ENCODE data around the gene KCNJ12.
"Not testable (repeated sequence)": the region's sequence is repeated elsewhere in the genome, so short reads cannot be mapped to it uniquely, and the experiment has no call there.

The KCNJ12 gene

GRCh38 chr17:21417921-21418320 is 41.8 kb downstream of the KCNJ12 start:
- DNase-seq (ENCODE audit: low read depth, low spot score): no peak
- TF ChIP-seq, protein P1, sequence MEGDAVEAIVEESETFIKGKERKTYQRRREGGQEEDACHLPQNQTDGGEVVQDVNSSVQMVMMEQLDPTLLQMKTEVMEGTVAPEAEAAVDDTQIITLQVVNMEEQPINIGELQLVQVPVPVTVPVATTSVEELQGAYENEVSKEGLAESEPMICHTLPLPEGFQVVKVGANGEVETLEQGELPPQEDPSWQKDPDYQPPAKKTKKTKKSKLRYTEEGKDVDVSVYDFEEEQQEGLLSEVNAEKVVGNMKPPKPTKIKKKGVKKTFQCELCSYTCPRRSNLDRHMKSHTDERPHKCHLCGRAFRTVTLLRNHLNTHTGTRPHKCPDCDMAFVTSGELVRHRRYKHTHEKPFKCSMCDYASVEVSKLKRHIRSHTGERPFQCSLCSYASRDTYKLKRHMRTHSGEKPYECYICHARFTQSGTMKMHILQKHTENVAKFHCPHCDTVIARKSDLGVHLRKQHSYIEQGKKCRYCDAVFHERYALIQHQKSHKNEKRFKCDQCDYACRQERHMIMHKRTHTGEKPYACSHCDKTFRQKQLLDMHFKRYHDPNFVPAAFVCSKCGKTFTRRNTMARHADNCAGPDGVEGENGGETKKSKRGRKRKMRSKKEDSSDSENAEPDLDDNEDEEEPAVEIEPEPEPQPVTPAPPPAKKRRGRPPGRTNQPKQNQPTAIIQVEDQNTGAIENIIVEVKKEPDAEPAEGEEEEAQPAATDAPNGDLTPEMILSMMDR (IDR thresholded peaks at IDR 0.05; ENCODE audit: low read depth, low read length): no peak
- H3K4me3 ChIP-seq (ENCODE audit: low read depth, low read length): no peak overlapping the region
- in situ Hi-C loops (cut with HindIII; ENCODE audit: low sequenced_read_pairs): no loop called here

- no peak for DNase-seq (ENCODE audit: low read depth, low spot score)
- H3K4me3 ChIP-seq (ENCODE audit: low read depth, low read length): no peak overlapping the region
- TF ChIP-seq, protein P1 (IDR thresholded peaks at IDR 0.05; ENCODE audit: low read depth, low read length): no peak
- in situ Hi-C loops (cut with HindIII; ENCODE audit: low sequenced_read_pairs): no loop called here
Observed at GRCh38 chr17:21418446-21419298, 42.5 kb downstream of the KCNJ12 start.

DNA sequence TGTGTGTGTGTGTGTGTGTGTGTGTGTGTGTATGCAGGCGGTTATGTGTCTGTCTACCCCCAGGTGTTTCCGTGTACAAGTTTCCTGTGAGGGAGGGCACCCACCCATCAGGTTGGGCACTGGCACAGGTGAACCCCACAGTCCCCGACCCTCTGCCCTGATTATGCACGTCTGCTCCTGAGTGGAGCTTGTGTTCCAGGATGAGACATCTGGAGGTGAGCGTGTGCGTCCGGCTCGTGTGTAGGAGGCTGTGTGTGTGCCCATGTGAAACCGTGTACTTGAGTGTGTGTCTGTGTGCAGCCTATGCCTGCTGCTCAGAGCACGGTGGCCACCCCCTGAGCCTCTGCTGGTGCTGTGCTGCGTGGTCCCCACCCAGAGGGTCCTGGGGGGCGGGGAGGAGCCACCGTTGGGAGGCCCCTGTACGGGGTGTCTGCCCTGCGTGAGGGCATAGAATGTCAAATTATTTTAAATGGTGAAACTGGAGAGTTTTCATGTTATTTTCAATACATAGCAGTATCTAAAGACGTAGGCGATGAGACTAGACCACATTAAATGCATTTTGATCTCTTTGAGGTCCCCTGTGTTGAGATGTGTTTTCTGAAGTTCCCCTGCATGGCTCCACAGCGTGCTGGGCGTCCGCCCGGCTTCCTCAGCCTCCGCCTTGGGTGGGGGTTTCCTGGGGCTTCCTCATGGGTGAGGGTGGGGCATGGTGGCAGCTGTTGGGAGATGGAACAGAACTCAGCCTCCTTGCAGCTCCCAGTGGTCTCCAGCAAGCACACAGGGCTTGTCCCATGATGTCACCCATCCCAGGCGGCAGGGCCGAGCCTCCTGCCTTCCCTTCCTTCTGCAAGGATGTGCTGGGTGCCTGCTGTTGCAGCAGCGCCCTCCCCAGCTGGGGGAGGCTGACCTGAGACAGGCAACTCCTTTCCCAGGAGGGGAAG is 43.4 kb downstream of the KCNJ12 start:
- no peak overlapping the region for H3K4me3 ChIP-seq (ENCODE audit: low read depth, low read length)
- in situ Hi-C loops (cut with HindIII; ENCODE audit: low sequenced_read_pairs): no loop called here
- no peak for DNase-seq (ENCODE audit: low read depth, low spot score)
- TF ChIP-seq, protein P1 (IDR thresholded peaks at IDR 0.05; ENCODE audit: low read depth, low read length): no peak

GRCh38 chr17:21420503-21421090 is 44.4 kb downstream of the KCNJ12 start:
- H3K4me3 ChIP-seq (ENCODE audit: low read depth, low read length); DNase-seq (ENCODE audit: low read depth, low spot score); in situ Hi-C loops (cut with HindIII; ENCODE audit: low sequenced_read_pairs): not testable (repeated sequence)

- H3K4me3 ChIP-seq (ENCODE audit: low read depth, low read length); in situ Hi-C loops (cut with HindIII; ENCODE audit: low sequenced_read_pairs); DNase-seq (ENCODE audit: low read depth, low spot score): not testable (repeated sequence)
Observed at GRCh38 chr17:21421421-21422310, 45.5 kb downstream of the KCNJ12 start.

DNA sequence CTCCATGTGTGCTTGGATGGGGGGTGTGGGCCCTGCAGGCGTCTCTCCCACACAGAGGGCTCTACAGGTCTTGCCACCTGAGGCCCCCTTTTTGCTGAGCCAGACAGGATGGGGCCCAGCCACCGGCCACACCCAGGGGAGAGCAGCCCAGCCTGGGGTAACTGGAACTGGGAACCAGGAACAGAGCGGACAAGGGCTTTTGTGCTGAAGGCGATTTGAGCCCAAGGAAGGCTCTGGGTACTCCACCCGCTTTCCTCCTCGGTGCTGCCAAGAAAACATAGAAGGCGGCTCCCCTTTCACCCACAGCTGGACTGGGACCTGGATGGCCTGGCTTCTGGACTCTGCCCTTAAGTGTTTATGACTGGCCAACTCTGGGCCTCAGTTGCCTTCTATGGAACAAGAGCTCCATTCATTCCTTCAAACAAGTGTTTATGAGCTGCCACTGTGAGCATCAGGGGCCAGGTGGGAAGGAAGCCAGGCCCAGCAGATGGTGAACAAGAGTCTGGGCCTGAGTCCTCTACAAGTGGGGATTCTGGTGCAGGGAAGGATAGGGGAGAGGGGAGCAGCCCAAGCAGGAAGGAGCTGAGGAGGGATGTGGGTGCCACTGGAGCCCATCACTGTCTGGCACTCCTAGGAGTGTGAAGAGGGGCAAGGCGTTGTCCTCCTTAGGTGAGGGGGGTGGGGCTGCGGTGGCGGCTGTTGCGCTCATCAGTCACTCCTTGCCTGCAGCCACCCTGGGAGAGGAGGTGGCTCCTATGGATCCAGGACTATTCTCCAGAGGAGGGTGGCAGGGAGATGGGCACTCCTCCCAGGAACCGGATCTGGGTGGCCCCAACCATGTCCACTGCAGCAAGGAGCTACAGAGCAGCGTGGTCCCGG is 46.4 kb downstream of the KCNJ12 start:
- in situ Hi-C loops (cut with HindIII; ENCODE audit: low sequenced_read_pairs); H3K4me3 ChIP-seq (ENCODE audit: low read depth, low read length); DNase-seq (ENCODE audit: low read depth, low spot score): not testable (repeated sequence)

DNA sequence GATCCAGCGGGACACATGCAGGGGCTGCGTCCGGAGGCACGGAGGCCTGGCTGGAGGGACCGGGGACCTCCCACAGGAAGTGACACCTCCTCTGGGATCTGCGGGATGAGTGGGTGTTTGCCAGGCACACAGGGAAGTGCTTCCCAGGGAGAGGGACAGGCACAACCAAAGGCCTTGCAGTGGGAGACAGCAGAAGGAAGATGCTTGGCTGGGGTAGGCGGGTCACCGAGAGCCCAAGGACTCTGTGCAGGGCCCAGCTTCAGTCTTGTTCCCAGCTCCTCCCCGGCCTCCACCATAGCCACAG is 47.0 kb downstream of the KCNJ12 start:
- DNase-seq (ENCODE audit: low read depth, low spot score); in situ Hi-C loops (cut with HindIII; ENCODE audit: low sequenced_read_pairs); H3K4me3 ChIP-seq (ENCODE audit: low read depth, low read length): not testable (repeated sequence)

DNA sequence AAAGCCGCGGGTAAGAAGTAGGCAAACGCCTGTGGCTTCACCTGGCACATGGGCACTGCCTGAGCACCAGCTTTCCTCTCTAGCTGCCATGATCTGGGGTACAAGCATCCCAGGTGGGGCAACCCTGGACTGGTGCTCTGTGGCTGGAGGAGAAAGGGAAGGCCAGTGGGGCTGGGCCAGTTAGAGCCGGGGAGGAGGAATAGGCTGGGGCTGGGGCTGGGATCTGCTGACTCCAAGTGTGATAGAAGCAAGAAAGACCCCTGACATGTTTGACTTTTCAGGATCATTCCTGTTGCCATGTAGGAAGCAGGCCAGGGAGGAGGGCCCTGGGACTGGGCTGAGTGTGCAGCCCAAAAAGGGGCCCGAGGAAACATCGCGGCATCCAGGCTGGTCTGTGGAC is 48.5 kb downstream of the KCNJ12 start:
- DNase-seq (ENCODE audit: low read depth, low spot score); H3K4me3 ChIP-seq (ENCODE audit: low read depth, low read length); in situ Hi-C loops (cut with HindIII; ENCODE audit: low sequenced_read_pairs): not testable (repeated sequence)
